Gastrocnemius medialis (tissue), 4 donors: Measurements from ENCODE around the gene KCNIP4. TPM values are rescaled to one million over a fixed set of nuclear protein-coding genes. Genes with fewer than 3 reads are reported as not detected.

ENCODE experiments used
- ATAC-seq, 2 donors: fragments of 150-250 bp; one replicate each; pipeline ENCODE4 v1.9.1; 2016
- DNase-seq, 2 donors: peaks; one replicate each; pipeline ENCODE4 v3.0.0-alpha.2; 2019
- H3K27ac ChIP-seq, 4 donors: fragments of 200-600 bp; sonication (generic); 1 replicate in 1 of 4; 2 replicates in 3 of 4; pipeline ENCODE4 v1.5.1; 2016 to 2018; ENCODE audit warnings: mild to moderate bottlenecking in 2 of 4, moderate library complexity in 1 of 4
- H3K27me3 ChIP-seq, 3 donors: fragments of 200-600 bp; sonication (generic) in 2 of 3; 1 replicate in 1 of 3; 2 replicates in 2 of 3; pipeline versions ENCODE4 v1.5.1 to v1.6.0; 2016 to 2019; ENCODE audit warnings: mild to moderate bottlenecking in 1 of 3, moderate library complexity in 1 of 3
- H3K36me3 ChIP-seq, 2 donors: fragments of 200-600 bp; sonication (generic) in 1 of 2; one replicate each; pipeline ENCODE4 v1.5.1; 2017 to 2018
- H3K4me1 ChIP-seq, 2 donors: fragments of 200-600 bp; sonication (generic) in 1 of 2; one replicate each; pipeline ENCODE4 v1.5.1; 2016 to 2017; ENCODE audit warnings: mild to moderate bottlenecking in 2 of 2
- H3K4me3 ChIP-seq, 4 donors: fragments of 200-600 bp; sonication (generic) in 3 of 4; 1 replicate in 1 of 4; 2 replicates in 3 of 4; pipeline ENCODE4 v1.5.1; 2016 to 2019; ENCODE audit warnings: mild to moderate bottlenecking in 2 of 4
- H3K9me3 ChIP-seq, 3 donors: fragments of 200-600 bp; sonication (generic) in 2 of 3; 1 replicate in 1 of 3; 2 replicates in 2 of 3; pipeline ENCODE4 v1.5.1; 2016 to 2019
- CTCF ChIP-seq, 5 experiments: fragments of 450-650 bp in 3 of 5; fragments of 200-600 bp in 2 of 5; sonication (generic) in 2 of 5; IDR thresholded peaks in 4 of 5; conservative IDR thresholded peaks in 1 of 5; 1 replicate in 4 of 5; 2 replicates in 1 of 5; pipeline ENCODE4 v1.5.1; 2016 to 2019; ENCODE audit warnings: antibody characterized with exemption in 5 of 5, mild to moderate bottlenecking in 3 of 5, moderate library complexity in 3 of 5
- POLR2A ChIP-seq, 2 donors: fragments of 450-650 bp; IDR thresholded peaks; one replicate each; pipeline ENCODE4 v1.6.1; 2017; ENCODE audit warnings: antibody characterized with exemption in 2 of 2, mild to moderate bottlenecking in 2 of 2, moderate library complexity in 2 of 2
- in situ Hi-C, 4 donors: fragments of 200-750 bp; cut with MboI; loops; one replicate each; pipeline versions ENCODE4 v1.15.0 to v1.8.0; 2017; ENCODE audit warnings: low sequenced_read_pairs in 4 of 4
- intact Hi-C: fragments of 100-400 bp; cut with DNase I; formaldehyde crosslinking; loops from one replicate; pipeline ENCODE4 v1.15.1; 2023; ENCODE audit warnings: low total_unique reads
- total RNA-seq, 4 donors: library from RNA; depleted of rRNA; stranded (reverse); fragments of >200 nt; gene quantifications; one replicate each; pipeline versions ENCODE4 v1.1.0 to v1.2.3, GENCODE V29; 2016

KCNIP4 gene
- total RNA-seq, 4 donors from 2014 or later: not detected

DNA sequence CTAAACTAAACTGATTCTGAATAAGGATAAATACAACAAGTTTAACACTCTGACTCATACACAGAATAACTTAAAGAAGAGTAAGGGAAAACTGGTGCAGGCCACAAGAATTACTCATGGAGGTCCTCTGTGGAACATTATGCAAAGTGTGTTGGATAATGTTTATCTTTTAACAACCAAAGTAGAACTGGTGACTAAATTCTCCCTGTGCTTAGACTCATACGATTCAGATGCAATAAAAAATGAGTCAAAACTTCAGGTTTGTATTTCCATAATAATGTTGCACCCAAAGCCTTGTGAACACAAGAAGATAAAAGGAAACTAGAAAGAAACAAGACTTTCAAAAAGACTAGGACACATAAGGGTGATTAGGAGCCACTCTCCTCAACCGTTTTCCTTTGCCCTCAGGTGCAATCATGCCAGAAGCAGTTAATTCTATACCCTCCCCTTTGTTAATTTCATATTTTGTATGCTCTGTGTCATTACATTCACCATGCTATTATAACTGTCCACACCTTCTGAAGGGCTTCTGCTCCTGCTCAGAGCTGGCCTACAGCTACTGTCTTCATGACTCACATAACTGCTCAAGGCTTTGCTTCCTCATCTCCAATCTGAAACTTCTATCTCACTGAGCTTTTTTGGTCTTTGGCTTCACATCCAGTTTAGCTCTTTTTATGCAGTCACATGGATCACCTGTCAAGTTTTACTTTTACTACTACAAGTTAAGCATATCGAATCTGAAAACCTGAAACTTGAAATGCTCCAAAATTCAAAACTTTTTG is 60.2 kb downstream of the KCNIP4 start:
- TF ChIP-seq POLR2A (IDR thresholded peaks at IDR 0.05) (no peak), CTCF (IDR thresholded peaks at IDR 0.05 in 4 of 5, conservative IDR thresholded peaks at IDR 0.05 in 1 of 5) (no peak)
- no peaks in the 10 kb centered on the region for H3K36me3 ChIP-seq
- intact Hi-C loops: no loop called here
- no peak for ATAC-seq
- H3K4me1 ChIP-seq: no peaks in the 10 kb centered on the region
- H3K27me3 ChIP-seq: no peaks in the 10 kb centered on the region
- H3K27ac ChIP-seq: no peak overlapping the region
- H3K9me3 ChIP-seq: no peaks in the 10 kb centered on the region
- in situ Hi-C loops: no loop called here
- H3K4me3 ChIP-seq: no peak overlapping the region
- DNase-seq: no peak

- Histone ChIP-seq H3K27ac (no peak overlapping the region), H3K9me3 (no peaks in the 10 kb centered on the region), H3K4me1 (no peaks in the 10 kb centered on the region), H3K4me3 (no peak overlapping the region), H3K27me3 (no peaks in the 10 kb centered on the region), H3K36me3 (no peaks in the 10 kb centered on the region)
- intact Hi-C loops: no loop called here
- DNase-seq: no peak
- in situ Hi-C loops: no loop called here
- TF ChIP-seq POLR2A (IDR thresholded peaks at IDR 0.05): no peak
- TF ChIP-seq CTCF (IDR thresholded peaks at IDR 0.05 in 4 of 5, conservative IDR thresholded peaks at IDR 0.05 in 1 of 5): no peak
- ATAC-seq: no peak
Measured at GRCh38 chr4:21887481-21887880, 61.1 kb downstream of the KCNIP4 start.

DNA sequence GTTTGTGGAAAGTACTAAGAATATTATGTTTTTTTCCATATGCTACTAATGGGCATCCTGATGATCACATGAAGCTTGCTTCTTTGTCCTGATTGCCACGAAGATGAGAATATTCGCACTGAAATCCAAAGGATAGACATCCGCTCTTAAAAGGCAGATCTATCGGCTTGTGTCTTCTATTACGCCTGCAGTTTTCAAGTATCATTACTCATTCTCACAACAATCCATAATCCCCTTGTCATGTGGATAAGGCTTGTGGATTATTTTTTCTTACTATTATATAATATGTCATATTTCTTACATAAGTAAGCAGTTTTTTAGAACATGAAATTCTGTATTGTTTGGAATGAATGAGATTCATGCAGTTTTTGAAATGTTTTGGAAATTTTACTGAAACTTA is 62.8 kb downstream of the KCNIP4 start:
- H3K4me1 ChIP-seq: no peaks in the 10 kb centered on the region
- no peak overlapping the region for H3K27ac ChIP-seq
- no peaks in the 10 kb centered on the region for H3K9me3 ChIP-seq
- intact Hi-C loops: no loop called here
- in situ Hi-C loops: no loop called here
- TF ChIP-seq CTCF (IDR thresholded peaks at IDR 0.05 in 4 of 5, conservative IDR thresholded peaks at IDR 0.05 in 1 of 5) (no peak), POLR2A (IDR thresholded peaks at IDR 0.05) (no peak)
- no peaks in the 10 kb centered on the region for H3K36me3 ChIP-seq
- no peaks in the 10 kb centered on the region for H3K27me3 ChIP-seq
- DNase-seq (no peak), ATAC-seq (no peak)
- no peak overlapping the region for H3K4me3 ChIP-seq

DNA sequence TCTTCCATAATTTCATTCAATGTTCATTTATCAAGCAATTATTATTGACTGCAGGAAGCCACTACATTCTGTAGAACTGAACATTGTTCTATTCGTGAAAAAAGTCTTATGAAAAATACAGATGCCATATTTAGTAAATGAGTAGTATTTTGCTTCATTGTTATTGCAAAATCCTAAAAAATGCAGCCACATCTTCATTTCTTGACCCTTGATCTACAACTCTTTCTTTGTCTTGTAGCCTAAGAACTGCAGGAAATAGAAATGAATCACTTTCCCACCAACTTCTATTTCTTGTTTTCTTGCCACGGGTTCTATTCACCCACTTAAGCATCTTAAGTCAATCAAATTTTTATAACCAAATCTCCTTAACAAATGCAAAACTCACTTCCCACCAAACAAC is 63.3 kb downstream of the KCNIP4 start:
- Histone ChIP-seq H3K4me3 (no peak overlapping the region), H3K36me3 (no peaks in the 10 kb centered on the region), H3K27me3 (no peaks in the 10 kb centered on the region), H3K9me3 (no peaks in the 10 kb centered on the region), H3K27ac (no peak overlapping the region), H3K4me1 (no peaks in the 10 kb centered on the region)
- ATAC-seq: no peak
- intact Hi-C loops: no loop called here
- in situ Hi-C loops: no loop called here
- no peak for DNase-seq
- TF ChIP-seq CTCF (IDR thresholded peaks at IDR 0.05 in 4 of 5, conservative IDR thresholded peaks at IDR 0.05 in 1 of 5) (no peak), POLR2A (IDR thresholded peaks at IDR 0.05) (no peak)

GRCh38 chr4:21884615-21885014 is 64.0 kb downstream of the KCNIP4 start:
- no peaks in the 10 kb centered on the region for H3K9me3 ChIP-seq
- no peak overlapping the region for H3K27ac ChIP-seq
- in situ Hi-C loops: no loop called here
- TF ChIP-seq CTCF (IDR thresholded peaks at IDR 0.05 in 4 of 5, conservative IDR thresholded peaks at IDR 0.05 in 1 of 5) (no peak), POLR2A (IDR thresholded peaks at IDR 0.05) (no peak)
- no peaks in the 10 kb centered on the region for H3K27me3 ChIP-seq
- intact Hi-C loops: no loop called here
- no peaks in the 10 kb centered on the region for H3K4me1 ChIP-seq
- no peak for DNase-seq
- no peak overlapping the region for H3K4me3 ChIP-seq
- H3K36me3 ChIP-seq: no peaks in the 10 kb centered on the region
- ATAC-seq: no peak
